IgD-negative memory B cell (primary cell): Measurements from ENCODE around the gene CASQ2. TPM values are rescaled to one million over a fixed set of nuclear protein-coding genes. Genes with fewer than 3 reads are reported as not detected.

ENCODE experiments used
- H3K27ac Mint-ChIP-seq, 3 donors: one replicate each; pipeline ENCODE4 v1.8.0; 2020 to 2022; ENCODE audit warnings: mild to moderate bottlenecking in 3 of 3, mixed read lengths in 3 of 3, moderate library complexity in 1 of 3
- H3K27me3 Mint-ChIP-seq: one replicate; pipeline ENCODE4 v1.8.0; 2021; ENCODE audit warnings: mixed read lengths
- H3K36me3 Mint-ChIP-seq: one replicate; pipeline ENCODE4 v1.8.0; 2020; ENCODE audit warnings: mild to moderate bottlenecking, mixed read lengths
- H3K4me1 Mint-ChIP-seq, 3 donors: one replicate each; pipeline ENCODE4 v1.8.0; 2020 to 2022; ENCODE audit warnings: mixed read lengths in 3 of 3, mild to moderate bottlenecking in 1 of 3
- H3K4me3 Mint-ChIP-seq, 4 donors: one replicate each; pipeline ENCODE4 v1.8.0; 2020 to 2022; ENCODE audit warnings: mild to moderate bottlenecking in 4 of 4, mixed read lengths in 4 of 4, moderate library complexity in 3 of 4
- H3K9me3 Mint-ChIP-seq, 3 donors: one replicate each; pipeline ENCODE4 v1.8.0; 2020 to 2021; ENCODE audit warnings: mixed read lengths in 3 of 3, mild to moderate bottlenecking in 1 of 3
- polyA plus RNA-seq: library from polyadenylated mRNA; unstranded; fragments of 300-500 nt; fragmentation: Illumina TruSeq; gene quantifications from one replicate; pipeline ENCODE4 v1.2.3, GENCODE V29; 2021

The CASQ2 gene
- polyA plus RNA-seq, 1 donor from 2014 or later: not detected

DNA sequence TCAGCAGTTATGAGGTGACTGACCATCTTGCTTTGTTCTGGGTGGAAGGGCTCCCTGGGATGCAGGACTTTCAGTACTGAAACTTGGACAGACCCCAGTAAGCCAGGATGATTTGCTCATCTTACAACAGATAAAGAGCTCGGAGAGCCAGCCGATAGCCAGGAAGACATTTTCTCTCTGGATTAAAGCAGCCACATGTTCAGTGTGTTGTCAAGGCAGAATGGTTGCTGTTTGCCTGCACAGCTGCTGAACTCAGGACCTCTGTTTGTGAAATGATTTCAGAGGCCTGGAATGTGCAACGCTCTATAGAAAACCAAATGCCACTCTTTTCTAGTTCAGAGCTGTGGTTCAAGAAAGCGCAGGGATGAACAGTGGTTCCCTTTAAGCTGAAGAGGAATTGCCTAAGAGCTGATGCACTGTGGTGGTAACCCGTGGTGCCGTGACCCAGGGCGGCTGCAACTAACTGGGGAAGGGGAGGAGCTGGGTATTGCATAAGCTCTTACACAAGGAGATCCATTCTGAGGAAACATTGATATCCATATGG lies 40.7 kb downstream of the CASQ2 start:
- Mint-ChIP-seq H3K27me3 (peaks cover 5% of the 10 kb centered on the region), H3K4me1 (peaks cover 0 to 3% (median 1%) of the 10 kb centered on the region in 3 donors), H3K36me3 (no peaks in the 10 kb centered on the region), H3K27ac (no peak overlapping the region), H3K4me3 (no peak overlapping the region), H3K9me3 (no peaks in the 10 kb centered on the region)

DNA sequence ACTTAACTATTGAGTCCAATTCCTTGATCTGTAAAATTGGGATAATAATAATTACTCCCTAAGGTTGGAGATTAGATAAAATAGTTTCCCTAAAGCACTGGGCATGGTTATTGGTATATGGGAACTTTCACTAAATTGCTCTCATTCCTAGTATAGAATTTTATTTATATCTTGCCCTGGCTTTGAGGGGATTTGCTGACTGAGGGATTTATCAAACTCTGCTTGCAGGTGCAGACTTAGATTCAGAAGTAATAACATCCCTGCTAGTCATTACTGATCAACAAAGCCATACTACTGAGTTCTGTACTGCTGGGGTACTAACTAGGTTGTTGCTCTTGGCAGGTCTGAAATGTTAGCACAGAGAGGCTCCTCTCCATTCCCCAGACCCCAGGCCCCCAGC lies 41.9 kb downstream of the CASQ2 start:
- peaks cover 0 to 3% (median 1%) of the 10 kb centered on the region in 3 donors for H3K4me1 Mint-ChIP-seq
- peaks cover 0 to 2% (median 0%) of the 10 kb centered on the region in 3 donors for H3K9me3 Mint-ChIP-seq
- peaks cover 6% of the 10 kb centered on the region for H3K27me3 Mint-ChIP-seq
- peaks cover 2% of the 10 kb centered on the region for H3K36me3 Mint-ChIP-seq
- H3K4me3 Mint-ChIP-seq: no peak overlapping the region
- H3K27ac Mint-ChIP-seq: no peak overlapping the region

DNA sequence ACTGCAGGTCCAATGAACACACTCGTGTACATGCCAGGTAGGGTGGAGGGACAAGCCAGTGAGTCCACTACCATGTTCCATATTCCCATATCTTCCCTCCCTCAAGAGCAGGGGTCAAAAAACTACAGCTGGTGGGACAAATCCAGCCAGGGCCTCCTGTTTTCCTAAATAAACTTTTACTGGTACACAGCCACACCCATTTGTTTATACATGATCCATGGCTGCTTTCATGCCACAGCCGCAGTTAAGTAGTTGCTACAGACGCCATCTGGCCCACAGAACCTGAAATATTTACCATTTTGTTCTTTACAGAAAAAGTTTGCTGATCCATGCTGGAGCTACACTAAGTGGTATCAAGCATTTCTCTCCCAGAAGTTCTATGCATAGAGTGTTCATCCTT lies 42.4 kb downstream of the CASQ2 start:
- H3K4me1 Mint-ChIP-seq: peaks cover 0 to 3% (median 1%) of the 10 kb centered on the region in 3 donors
- H3K9me3 Mint-ChIP-seq: peaks cover 0 to 2% (median 0%) of the 10 kb centered on the region in 3 donors
- H3K4me3 Mint-ChIP-seq: no peak overlapping the region
- H3K27ac Mint-ChIP-seq: no peak overlapping the region
- peaks cover 7% of the 10 kb centered on the region for H3K27me3 Mint-ChIP-seq
- peaks cover 2% of the 10 kb centered on the region for H3K36me3 Mint-ChIP-seq

DNA sequence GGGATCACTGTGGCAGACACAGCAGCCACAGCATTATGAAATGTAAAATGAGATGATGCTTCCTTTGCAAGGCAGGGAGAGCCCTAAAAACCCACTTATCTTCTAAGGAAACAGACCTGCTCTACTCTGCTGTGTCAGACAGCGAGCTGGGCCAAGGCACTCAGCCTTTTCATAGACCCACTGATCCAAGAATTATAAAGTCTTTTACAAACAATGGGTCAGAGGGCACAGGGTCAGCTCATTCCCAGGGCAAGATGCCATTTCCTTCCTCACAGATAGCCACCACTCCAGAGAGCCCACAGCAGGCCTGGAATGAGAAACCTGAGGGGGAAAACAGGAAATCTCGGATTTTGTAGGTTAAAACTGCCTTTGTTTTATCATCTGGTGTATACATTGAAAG lies 42.9 kb downstream of the CASQ2 start:
- Mint-ChIP-seq H3K36me3 (peaks cover 2% of the 10 kb centered on the region), H3K9me3 (peaks cover 0 to 2% (median 0%) of the 10 kb centered on the region in 3 donors), H3K27me3 (peaks cover 7% of the 10 kb centered on the region), H3K4me3 (no peak overlapping the region), H3K4me1 (peaks cover 0 to 1% (median under 1%) of the 10 kb centered on the region in 3 donors), H3K27ac (no peak overlapping the region)

DNA sequence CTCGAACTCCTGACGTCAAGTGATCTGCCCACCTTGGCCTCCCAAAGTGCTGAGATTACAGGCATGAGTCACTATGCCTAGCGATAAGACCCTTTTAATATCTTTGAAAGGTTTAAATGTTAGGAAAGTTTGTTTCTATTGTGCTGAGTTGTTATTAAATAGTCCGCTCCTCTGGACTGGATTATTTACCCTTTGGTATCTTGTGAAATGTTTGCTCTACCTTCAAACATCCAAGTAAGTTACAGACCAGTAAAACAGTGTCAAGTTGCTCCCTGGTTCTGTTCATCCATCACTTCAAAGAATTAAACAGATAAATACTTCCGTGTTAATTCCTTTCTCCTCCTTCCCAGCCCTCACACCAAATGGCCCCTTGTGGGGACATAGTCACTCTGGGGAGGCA lies 44.8 kb downstream of the CASQ2 start:
- H3K9me3 Mint-ChIP-seq: peaks cover 0 to 2% (median 0%) of the 10 kb centered on the region in 3 donors
- H3K27me3 Mint-ChIP-seq: peaks cover 7% of the 10 kb centered on the region
- no peaks in the 10 kb centered on the region for H3K4me1 Mint-ChIP-seq
- H3K27ac Mint-ChIP-seq: no peak overlapping the region
- H3K4me3 Mint-ChIP-seq: no peak overlapping the region
- peaks cover 2% of the 10 kb centered on the region for H3K36me3 Mint-ChIP-seq

DNA sequence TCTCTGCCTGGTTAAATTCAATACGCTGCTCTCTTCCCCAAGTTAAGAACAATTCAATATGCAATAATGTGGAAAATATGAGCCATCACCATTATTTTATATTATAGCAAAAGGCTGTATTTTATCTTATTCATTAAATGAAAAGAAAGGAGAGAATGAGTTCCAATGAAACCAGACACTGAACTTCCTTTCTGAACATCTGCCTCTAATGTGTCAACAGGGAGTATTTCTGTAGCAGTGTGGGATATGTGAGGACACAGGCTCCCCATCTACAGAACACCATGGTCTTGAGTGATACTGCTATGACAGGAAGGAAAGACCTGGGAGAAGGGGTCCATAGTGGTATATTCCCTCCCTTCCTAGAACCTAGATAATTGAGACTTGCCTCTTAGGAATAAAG lies 46.3 kb downstream of the CASQ2 start:
- H3K27ac Mint-ChIP-seq: no peak overlapping the region
- peaks cover 0 to 2% (median 0%) of the 10 kb centered on the region in 3 donors for H3K9me3 Mint-ChIP-seq
- no peak overlapping the region for H3K4me3 Mint-ChIP-seq
- no peaks in the 10 kb centered on the region for H3K4me1 Mint-ChIP-seq
- H3K27me3 Mint-ChIP-seq: peaks cover 6% of the 10 kb centered on the region
- peaks cover 2% of the 10 kb centered on the region for H3K36me3 Mint-ChIP-seq

DNA sequence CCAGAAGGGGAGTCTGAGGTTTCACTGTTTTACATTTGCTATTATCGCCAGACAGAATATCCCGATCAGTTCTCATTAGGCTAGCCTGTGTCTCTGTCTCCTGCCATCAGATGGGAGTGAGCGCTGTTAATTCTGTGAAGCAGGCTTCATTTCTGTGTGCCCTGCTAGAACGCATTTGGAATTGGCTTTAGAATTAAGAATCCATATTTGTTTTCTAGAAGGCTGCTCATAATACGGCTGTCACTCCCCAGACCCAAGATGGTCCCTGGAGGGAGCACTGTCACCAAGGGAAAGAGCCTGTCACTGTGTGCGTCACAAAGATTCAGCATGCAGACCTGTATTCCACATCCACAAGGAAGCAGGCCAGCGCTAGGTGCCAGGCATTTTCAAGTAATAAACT lies 49.2 kb downstream of the CASQ2 start:
- Mint-ChIP-seq H3K4me3 (no peak overlapping the region), H3K27ac (no peak overlapping the region), H3K9me3 (peaks cover 0 to 2% (median 0%) of the 10 kb centered on the region in 3 donors), H3K4me1 (no peaks in the 10 kb centered on the region), H3K27me3 (peaks cover 6% of the 10 kb centered on the region), H3K36me3 (peaks cover 2% of the 10 kb centered on the region)

DNA sequence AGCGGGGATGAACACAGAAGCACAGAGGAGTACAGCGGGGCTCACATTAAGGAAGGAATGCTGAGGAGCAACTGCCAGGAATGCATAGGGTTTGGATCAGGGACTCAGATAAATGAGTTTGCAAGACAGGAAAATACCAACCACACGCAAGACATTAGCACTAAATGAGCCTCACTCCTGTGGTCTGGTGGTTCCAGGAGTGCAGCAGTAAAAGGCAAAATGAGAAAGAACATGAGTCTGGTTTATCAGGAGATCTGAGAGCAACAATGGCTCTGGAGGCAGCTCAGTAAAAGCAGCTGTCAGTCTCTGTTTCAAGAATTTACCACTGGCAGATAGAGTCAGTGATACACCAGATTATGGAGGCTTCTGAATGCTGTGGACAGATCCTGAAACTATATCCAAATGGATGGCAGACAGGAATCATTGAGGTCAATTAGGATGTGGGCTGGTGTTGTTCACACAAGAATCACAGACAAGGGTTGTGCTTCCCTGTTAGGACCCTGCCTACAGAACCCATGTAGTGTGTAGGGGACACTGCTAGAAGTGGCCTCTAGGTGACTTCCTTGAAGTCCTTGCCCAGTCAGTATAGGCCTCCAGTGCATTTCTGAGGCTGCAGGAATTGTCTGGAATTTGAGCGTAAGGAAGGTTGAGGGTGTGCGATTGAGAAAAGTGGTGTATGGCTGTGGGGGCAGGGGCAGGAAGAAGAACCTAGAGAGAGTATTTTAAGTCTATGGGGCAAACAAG lies 50.3 kb downstream of the CASQ2 start:
- Mint-ChIP-seq H3K4me1 (no peaks in the 10 kb centered on the region), H3K9me3 (peaks cover 0 to 2% (median 0%) of the 10 kb centered on the region in 3 donors), H3K36me3 (peaks cover 2% of the 10 kb centered on the region), H3K27ac (no peak overlapping the region), H3K4me3 (no peak overlapping the region), H3K27me3 (peaks cover 2% of the 10 kb centered on the region)

DNA sequence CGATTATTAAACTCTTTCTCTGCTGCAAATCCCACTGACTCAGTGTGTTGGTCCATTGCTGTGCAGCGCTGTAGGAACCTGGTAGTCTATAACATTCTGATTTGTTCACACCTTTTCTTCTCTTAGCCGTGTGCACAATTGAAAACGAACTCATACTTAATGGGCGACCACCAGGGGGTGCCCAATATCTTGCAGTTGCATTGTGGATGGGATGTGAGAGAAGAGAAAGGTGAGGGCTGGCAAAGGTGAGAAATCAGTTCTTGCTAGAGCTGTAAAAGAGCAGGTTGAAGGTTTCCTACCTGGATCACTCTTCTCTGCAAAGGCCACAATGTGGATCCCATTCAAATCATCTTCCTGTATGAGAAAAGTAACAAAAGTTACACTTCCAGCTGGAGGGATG lies 51.0 kb downstream of the CASQ2 start:
- Mint-ChIP-seq H3K27me3 (peaks cover 2% of the 10 kb centered on the region), H3K27ac (no peak overlapping the region)

DNA sequence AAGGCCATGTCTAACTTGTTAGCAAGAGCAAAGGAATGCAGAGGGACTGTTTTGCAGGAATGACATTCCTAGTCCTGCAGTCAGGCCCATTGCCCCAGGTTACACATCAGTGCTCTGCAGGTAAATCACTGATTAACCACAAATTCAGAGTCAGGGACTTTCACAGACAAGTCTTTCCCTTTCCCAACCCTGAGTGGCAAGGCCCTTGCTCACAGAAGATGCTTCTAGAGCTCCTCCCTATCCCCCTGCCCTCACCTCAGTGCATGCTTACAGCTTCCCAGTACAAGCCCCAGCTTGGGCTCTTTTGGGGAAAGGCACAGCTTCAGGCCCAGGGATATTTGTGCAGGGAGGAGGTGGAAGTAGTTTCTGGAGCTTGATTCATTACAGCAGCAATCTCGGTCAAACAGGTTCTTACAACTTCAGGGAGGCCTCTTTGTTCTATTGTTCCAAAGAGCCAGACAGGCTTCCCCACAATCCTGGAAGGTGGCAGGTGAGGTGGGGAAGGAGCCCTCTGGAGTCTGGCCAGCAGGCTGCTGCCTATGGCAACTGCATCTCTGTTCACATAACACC lies 53.9 kb downstream of the CASQ2 start:
- no peaks in the 10 kb centered on the region for H3K9me3 Mint-ChIP-seq
- H3K27me3 Mint-ChIP-seq: no peaks in the 10 kb centered on the region
- no peak overlapping the region for H3K4me3 Mint-ChIP-seq
- H3K36me3 Mint-ChIP-seq: no peaks in the 10 kb centered on the region
- H3K4me1 Mint-ChIP-seq: no peaks in the 10 kb centered on the region
- no peak overlapping the region for H3K27ac Mint-ChIP-seq

More for the DNA sequence above, 51.0 kb downstream of the CASQ2 start:
- H3K4me1 Mint-ChIP-seq: no peaks in the 10 kb centered on the region
- peaks cover 2% of the 10 kb centered on the region for H3K36me3 Mint-ChIP-seq
- peaks cover 0 to 2% (median 0%) of the 10 kb centered on the region in 3 donors for H3K9me3 Mint-ChIP-seq
- H3K4me3 Mint-ChIP-seq: no peak overlapping the region

DNA sequence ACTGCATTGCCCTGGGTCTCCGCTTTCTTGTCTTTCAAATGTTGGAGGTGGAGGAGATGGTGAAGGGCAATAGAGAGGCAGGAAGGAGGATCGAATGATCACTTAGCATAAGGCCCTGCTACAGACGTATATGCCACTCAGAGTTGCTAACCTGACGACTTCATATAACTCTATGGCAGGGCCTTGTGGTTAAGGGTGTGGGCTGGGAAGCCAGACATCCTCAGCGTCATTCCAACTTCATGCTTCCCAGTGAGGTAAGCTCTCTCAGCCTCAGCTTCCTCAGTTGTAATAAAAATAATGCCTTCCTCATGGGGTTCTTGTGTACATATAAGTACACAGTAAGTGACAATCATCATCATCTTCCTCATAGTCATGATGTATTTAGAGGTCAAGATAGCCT lies 54.6 kb downstream of the CASQ2 start:
- Mint-ChIP-seq H3K27me3 (no peaks in the 10 kb centered on the region), H3K36me3 (no peaks in the 10 kb centered on the region), H3K9me3 (no peaks in the 10 kb centered on the region), H3K27ac (no peak overlapping the region), H3K4me1 (no peaks in the 10 kb centered on the region), H3K4me3 (no peak overlapping the region)

DNA sequence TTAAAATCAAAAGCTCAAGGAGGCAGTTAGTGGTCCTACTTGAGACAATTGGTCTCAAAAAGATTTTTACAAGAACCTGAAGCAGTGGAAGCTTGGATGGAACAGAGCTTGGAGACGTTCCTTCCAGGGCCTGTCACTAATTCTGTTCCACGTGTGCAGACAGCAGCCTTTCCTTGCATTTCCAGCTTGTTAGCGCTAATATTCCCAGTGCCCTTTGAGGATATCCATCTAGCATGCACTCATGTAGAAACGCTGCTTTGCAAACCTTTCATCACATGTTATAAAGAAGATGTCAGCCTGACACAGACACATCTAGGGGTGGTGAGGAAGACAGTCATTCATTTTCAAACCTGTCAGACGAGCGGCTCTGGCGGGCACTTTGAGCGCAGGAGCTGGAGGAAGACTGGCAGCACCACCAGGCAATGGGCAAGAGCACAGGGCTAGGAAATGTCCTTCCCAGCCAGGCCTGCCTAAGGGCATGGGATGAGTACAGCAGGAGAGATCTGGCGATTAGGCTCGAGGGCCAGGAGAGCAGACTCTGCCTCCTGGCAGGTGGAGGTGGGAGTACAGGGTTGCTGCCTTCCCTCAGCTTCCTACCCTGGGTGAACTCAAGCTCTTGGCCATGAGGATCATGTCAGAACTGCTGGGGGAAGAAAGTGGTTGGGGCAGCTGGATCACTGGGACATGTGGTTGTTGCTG lies 55.5 kb downstream of the CASQ2 start:
- Mint-ChIP-seq H3K4me1 (no peaks in the 10 kb centered on the region), H3K27me3 (no peaks in the 10 kb centered on the region), H3K4me3 (no peak overlapping the region), H3K36me3 (no peaks in the 10 kb centered on the region), H3K27ac (no peak overlapping the region), H3K9me3 (no peaks in the 10 kb centered on the region)

DNA sequence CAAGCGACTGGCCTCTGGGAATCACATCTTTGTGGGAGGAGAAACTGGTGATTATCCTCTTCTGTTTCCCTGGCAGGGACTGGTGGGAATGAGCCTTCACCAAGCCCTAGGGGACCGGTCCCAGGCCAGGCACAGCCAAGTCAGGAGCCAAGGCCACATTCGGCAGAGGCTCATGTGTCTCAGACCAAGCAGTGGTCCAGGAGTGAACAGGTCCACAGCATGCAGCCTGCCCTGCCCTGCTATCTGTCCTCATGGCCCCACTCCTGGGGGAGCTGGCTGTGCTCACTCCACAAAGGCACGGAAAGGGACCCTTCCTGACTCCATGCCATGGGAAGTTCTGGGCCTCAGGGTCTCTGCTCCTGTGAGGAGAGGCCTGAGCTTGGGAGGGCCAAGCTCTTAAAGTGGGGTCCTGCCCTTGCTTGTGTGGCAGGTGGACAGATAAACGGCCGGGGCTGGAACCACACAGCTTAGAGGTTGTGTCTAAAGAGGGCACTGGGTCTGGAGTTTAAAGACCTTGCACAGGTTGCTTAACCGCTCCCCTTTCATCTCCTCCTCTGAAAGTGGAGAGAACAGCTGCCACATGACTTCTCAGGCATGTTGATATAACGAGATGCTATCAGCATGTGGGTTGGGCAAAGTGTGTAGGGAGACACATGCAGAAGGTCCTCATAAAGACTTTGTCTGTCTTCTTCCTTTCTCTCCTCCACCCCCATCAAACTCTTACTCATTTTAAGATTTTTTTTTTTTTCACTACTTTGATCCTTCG lies 57.5 kb downstream of the CASQ2 start:
- Mint-ChIP-seq H3K4me3 (no peak overlapping the region), H3K36me3 (no peaks in the 10 kb centered on the region), H3K9me3 (no peaks in the 10 kb centered on the region), H3K4me1 (no peaks in the 10 kb centered on the region), H3K27me3 (no peaks in the 10 kb centered on the region), H3K27ac (no peak overlapping the region)

DNA sequence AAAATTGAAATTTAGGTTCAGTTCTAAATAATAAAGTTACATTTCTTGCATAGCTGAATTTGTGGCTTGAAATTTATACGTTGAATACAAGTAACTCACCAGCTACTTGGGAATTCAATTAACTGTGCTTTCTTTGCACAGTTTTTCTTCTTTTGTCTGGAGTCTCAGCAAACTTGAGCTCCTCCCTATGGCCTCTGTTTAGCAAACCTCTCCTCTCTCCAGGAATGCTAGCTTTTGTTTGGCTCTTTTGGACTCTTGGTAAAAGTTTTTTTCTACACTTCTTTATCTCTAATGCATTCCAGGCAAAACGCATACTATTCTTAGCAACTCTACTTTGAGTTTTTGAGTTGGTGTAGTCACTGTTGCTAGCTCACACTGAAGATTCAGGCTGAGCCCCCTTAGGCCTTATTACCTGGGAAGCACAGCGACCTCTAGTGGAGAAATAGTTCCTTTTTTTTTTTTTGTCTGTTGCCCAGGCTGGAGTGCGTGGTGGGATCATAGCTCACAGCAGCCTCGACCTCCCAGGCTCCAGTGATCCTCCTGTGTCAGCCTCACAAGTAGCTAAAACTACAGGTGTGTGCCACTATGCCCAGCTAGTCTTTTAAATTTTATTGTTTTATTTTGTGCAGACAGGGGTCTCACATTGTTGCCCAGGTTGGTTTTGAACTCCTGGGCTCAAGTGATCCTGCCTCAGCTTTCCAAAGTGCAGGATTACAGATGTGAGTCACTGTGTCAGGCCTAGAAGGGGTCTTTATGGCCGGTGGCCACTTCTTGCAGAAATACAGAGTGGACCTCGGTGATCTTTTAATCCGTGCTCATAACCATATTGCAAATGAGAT lies 61.7 kb downstream of the CASQ2 start:
- no peaks in the 10 kb centered on the region for H3K27me3 Mint-ChIP-seq
- no peak overlapping the region for H3K4me3 Mint-ChIP-seq
- H3K36me3 Mint-ChIP-seq: no peaks in the 10 kb centered on the region
- no peaks in the 10 kb centered on the region for H3K4me1 Mint-ChIP-seq
- no peaks in the 10 kb centered on the region for H3K9me3 Mint-ChIP-seq
- no peak overlapping the region for H3K27ac Mint-ChIP-seq
